Lower lobe of right lung (tissue), 2 donors: Measurements from ENCODE around the gene ERCC2. TPM values are rescaled to one million over a fixed set of nuclear protein-coding genes. Genes with fewer than 3 reads are reported as not detected.

Experiments
- ATAC-seq, 2 donors: fragments of 200-7000 bp; cut with Tn5 transposase; one replicate each; pipeline ENCODE4 v1.9.1; 2020 to 2022; ENCODE audit warnings: mild to moderate bottlenecking in 2 of 2, moderate library complexity in 2 of 2
- DNase-seq: peaks from one replicate; pipeline ENCODE4 v3.0.0-alpha.2; 2020
- H3K27ac ChIP-seq: fragments of 200-600 bp; one replicate; pipeline ENCODE4 v1.8.0; 2022
- H3K27me3 ChIP-seq: fragments of 200-600 bp; one replicate; pipeline ENCODE4 v1.8.0; 2022; ENCODE audit warnings: low read depth
- H3K36me3 ChIP-seq: fragments of 200-600 bp; one replicate; pipeline ENCODE4 v1.8.0; 2022; ENCODE audit warnings: mild to moderate bottlenecking
- H3K4me1 ChIP-seq: fragments of 200-600 bp; one replicate; pipeline ENCODE4 v1.8.0; 2022
- H3K4me3 ChIP-seq: fragments of 200-600 bp; one replicate; pipeline ENCODE4 v1.8.0; 2022; ENCODE audit warnings: mild to moderate bottlenecking
- H3K9me3 ChIP-seq: fragments of 200-600 bp; one replicate; pipeline ENCODE4 v1.8.0; 2022
- CTCF ChIP-seq: fragments of 200-600 bp; IDR thresholded peaks from one replicate; pipeline ENCODE4 v1.8.0; 2022; ENCODE audit warnings: antibody characterized with exemption, mild to moderate bottlenecking
- intact Hi-C: fragments of 100-400 bp; cut with DNase I; formaldehyde crosslinking; loops from one replicate; pipeline ENCODE4 v1.11.0; 2022
- total RNA-seq: library from RNA; stranded (reverse); fragmentation: NEBNext Ultra II Directional; extraction: Animal tissue kit (Norgen Biotek cat#: 25700); gene quantifications from one replicate; pipeline ENCODE4 v1.2.1, GENCODE V29; 2021
- donor health status: DM: no; HTN: yes; CAD: no; lungs with severe emphysema.

The ERCC2 gene
- total RNA-seq, 1 donor from 2014 or later, result 14.0 TPM

- Histone ChIP-seq H3K9me3 (no peaks in the 10 kb centered on the region), H3K36me3 (no peaks in the 10 kb centered on the region), H3K4me1 (peaks cover 7% of the 10 kb centered on the region), H3K27me3 (peaks cover 44% of the 10 kb centered on the region), H3K4me3 (no peak overlapping the region), H3K27ac (no peak overlapping the region)
- TF ChIP-seq CTCF, result no peak
- intact Hi-C loops, result no loop called here
- no peak for DNase-seq
- no peak for ATAC-seq
Observed at GRCh38 chr19:45324349-45324907, 45.9 kb downstream of the ERCC2 start.

- no peak overlapping the region for H3K27ac ChIP-seq
- TF ChIP-seq CTCF, result no peak
- no peak for DNase-seq
- H3K27me3 ChIP-seq, result peaks cover 44% of the 10 kb centered on the region
- ATAC-seq, result peak in 1 of 2 donors; percentile 15
- intact Hi-C loops, result no loop called here
- H3K36me3 ChIP-seq, result no peaks in the 10 kb centered on the region
- peaks cover 7% of the 10 kb centered on the region for H3K4me1 ChIP-seq
- H3K9me3 ChIP-seq, result no peaks in the 10 kb centered on the region
- H3K4me3 ChIP-seq, result no peak overlapping the region
Observed at GRCh38 chr19:45323671-45324081, 46.7 kb downstream of the ERCC2 start.

- Histone ChIP-seq H3K27me3 (peaks cover 50% of the 10 kb centered on the region), H3K9me3 (no peaks in the 10 kb centered on the region), H3K4me3 (no peak within 1 kb of the TSS), H3K27ac (no peak within 1 kb of the TSS), H3K36me3 (no peaks in the 10 kb centered on the region), H3K4me1 (peaks cover 7% of the 10 kb centered on the region)
- no peak for DNase-seq
- ATAC-seq, result no peak
- intact Hi-C loops, result no loop called here
- TF ChIP-seq CTCF, result no peak
Observed at GRCh38 chr19:45322744-45323281, 47.6 kb downstream of the ERCC2 start, which contains the start of gene CKM. Gene CKM (minus strand): TSS chr19:45322875. CDS start chr19:45319713, 3,162 bp downstream.

- peaks cover 55% of the 10 kb centered on the region for H3K27me3 ChIP-seq
- peaks cover 7% of the 10 kb centered on the region for H3K4me1 ChIP-seq
- no peak overlapping the region for H3K27ac ChIP-seq
- no peaks in the 10 kb centered on the region for H3K9me3 ChIP-seq
- ATAC-seq, result no peak
- DNase-seq, result no peak
- no peaks in the 10 kb centered on the region for H3K36me3 ChIP-seq
- TF ChIP-seq CTCF, result no peak
- intact Hi-C loops, result no loop called here
- H3K4me3 ChIP-seq, result no peak overlapping the region
Observed at GRCh38 chr19:45322311-45322710, 48.1 kb downstream of the ERCC2 start.

- peaks cover 7% of the 10 kb centered on the region for H3K4me1 ChIP-seq
- ATAC-seq (no peak), DNase-seq (no peak)
- TF ChIP-seq CTCF, result no peak
- no peak overlapping the region for H3K27ac ChIP-seq
- H3K4me3 ChIP-seq, result no peak overlapping the region
- H3K27me3 ChIP-seq, result peaks cover 58% of the 10 kb centered on the region
- intact Hi-C loops, result no loop called here
- H3K9me3 ChIP-seq, result no peaks in the 10 kb centered on the region
- H3K36me3 ChIP-seq, result no peaks in the 10 kb centered on the region
Observed at GRCh38 chr19:45321848-45322247, 48.5 kb downstream of the ERCC2 start.
